Brain microvascular endothelial cell (primary cell): ENCODE measurements around the gene SPAG8.

Experiments used
- DNase-seq: peaks from one replicate; pipeline ENCODE4 v3.0.0-alpha.2; 2020
- H3K27ac ChIP-seq: fragments of 250-450 bp; sonication (Bioruptor Pico); 2 replicates; pipeline ENCODE4 v1.5.1; 2020; ENCODE audit warnings: mild to moderate bottlenecking, moderate library complexity
- H3K27me3 ChIP-seq: fragments of 250-450 bp; sonication (Bioruptor Pico); replicated peaks from 2 replicates; pipeline ENCODE4 v1.5.1; 2020; ENCODE audit warnings: mild to moderate bottlenecking
- H3K36me3 ChIP-seq: fragments of 250-450 bp; sonication (Bioruptor Pico); replicated peaks from 2 replicates; pipeline ENCODE4 v1.5.1; 2020; ENCODE audit warnings: mild to moderate bottlenecking
- H3K4me3 ChIP-seq: 2 replicates; pipeline ENCODE4 v1.5.1; 2011; ENCODE audit warnings: low read depth, mild to moderate bottlenecking, control low read depth, low read length, moderate library complexity
- in situ Hi-C: cut with HindIII; loops from 2 replicates; pipeline ENCODE4 v1.10.0; 2017; ENCODE audit warnings: low sequenced_read_pairs, low pct_ligation_motif_present
- TF ChIP-seq, protein P1 (sequence below): IDR thresholded peaks from 2 replicates; pipeline ENCODE4 v1.5.1; 2011; ENCODE audit warnings: low read depth, mild to moderate bottlenecking, moderate library complexity, low read length, control low read depth, inconsistent platforms; ENCODE audit errors: missing control alignments

The SPAG8 gene

DNA sequence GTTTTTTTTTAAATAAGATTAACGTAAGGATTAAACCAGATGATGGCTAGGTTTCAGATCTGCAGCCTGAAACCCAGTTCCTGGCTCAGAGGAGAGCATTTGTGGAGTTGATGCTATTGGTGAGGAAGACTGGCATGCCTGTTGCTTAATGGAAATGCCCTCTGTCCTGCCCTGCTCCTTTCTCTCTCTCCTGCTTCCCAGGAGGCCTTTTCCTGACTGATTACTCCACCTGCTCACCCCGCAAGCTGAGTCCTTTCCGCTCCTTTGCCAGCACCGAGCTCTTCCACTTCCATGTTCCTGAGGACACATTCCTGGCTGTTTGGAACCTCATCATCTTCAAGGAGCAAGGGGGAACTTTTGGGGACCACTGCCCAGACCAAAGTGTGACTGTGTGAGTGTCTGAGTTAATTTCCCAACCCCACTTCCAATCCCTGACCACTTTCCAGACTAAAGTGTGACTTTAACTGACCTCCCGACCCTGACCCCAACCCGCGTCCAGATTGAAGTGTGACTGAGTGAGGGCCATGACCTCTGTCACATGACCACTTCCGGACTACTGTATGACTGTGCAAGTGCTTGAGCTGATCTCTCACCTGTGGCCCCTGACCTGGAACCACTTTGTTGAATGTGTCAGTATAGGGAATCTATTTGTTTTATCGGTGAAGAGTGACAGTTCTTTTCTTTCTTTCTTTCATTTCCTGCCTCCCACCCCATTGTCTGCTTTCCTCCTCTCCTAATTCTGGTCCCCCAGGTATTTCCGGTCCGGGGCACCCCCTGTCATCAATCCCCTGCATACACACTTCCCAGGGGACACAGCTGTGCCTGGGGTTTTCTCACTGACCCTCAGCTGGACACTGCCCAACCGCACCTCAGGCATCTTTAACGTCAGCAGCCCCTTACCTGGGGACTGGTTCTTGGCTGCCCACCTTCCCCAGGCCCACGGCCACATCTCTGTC lies 22.5 kb upstream of the SPAG8 start:
- TF ChIP-seq, protein P1, sequence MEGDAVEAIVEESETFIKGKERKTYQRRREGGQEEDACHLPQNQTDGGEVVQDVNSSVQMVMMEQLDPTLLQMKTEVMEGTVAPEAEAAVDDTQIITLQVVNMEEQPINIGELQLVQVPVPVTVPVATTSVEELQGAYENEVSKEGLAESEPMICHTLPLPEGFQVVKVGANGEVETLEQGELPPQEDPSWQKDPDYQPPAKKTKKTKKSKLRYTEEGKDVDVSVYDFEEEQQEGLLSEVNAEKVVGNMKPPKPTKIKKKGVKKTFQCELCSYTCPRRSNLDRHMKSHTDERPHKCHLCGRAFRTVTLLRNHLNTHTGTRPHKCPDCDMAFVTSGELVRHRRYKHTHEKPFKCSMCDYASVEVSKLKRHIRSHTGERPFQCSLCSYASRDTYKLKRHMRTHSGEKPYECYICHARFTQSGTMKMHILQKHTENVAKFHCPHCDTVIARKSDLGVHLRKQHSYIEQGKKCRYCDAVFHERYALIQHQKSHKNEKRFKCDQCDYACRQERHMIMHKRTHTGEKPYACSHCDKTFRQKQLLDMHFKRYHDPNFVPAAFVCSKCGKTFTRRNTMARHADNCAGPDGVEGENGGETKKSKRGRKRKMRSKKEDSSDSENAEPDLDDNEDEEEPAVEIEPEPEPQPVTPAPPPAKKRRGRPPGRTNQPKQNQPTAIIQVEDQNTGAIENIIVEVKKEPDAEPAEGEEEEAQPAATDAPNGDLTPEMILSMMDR, result no peak
- H3K27ac ChIP-seq, result no peak overlapping the region
- no peaks in the 10 kb centered on the region for H3K36me3 ChIP-seq
- no peak overlapping the region for H3K4me3 ChIP-seq
- DNase-seq, result no peak
- no peaks in the 10 kb centered on the region for H3K27me3 ChIP-seq
- in situ Hi-C loops, result no loop called here

DNA sequence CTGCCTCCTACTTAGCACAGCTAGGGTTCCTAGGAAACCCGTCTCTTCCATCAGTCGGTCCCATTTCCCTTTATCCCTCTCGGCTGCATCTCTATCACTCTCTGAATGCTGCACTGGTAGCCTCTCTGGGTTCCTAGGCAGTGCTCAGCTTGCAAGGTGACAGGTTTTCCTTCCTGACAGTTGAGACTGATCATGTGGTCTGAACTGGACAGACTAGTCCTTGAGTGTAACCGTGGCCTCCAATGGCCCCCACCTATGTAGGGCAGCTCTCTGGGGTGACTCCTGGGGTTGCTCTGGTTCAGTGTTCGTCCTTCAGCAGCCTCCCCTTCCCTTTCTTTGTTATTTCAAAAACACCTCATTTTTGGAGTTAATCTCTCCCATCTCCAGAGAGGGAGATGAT lies 20.8 kb upstream of the SPAG8 start:
- no peaks in the 10 kb centered on the region for H3K27me3 ChIP-seq
- no peaks in the 10 kb centered on the region for H3K36me3 ChIP-seq
- DNase-seq, result no peak
- no peak overlapping the region for H3K4me3 ChIP-seq
- in situ Hi-C loops, result no loop called here
- TF ChIP-seq, protein P1, result no peak
- H3K27ac ChIP-seq, result no peak overlapping the region

DNA sequence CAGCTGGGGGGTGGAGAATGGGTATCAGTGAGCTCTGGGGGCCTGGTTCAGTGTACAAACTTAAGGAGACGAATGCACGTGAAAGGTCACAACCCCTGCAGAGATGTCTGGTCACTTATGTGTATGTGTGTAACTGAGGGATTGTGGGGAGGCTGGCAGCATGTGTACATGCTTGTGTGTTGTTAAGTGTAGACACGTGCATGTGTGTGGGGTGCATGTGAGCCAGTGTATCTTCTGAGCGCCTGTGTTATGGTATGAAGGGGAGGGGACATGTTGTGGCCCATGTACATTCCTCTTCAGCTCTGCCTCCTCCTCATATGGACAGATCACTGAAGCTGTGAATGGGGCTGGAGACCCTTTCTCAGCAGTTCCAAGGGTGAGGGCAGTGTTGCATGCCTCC lies 19.0 kb upstream of the SPAG8 start:
- DNase-seq, result no peak
- H3K4me3 ChIP-seq, result no peak overlapping the region
- H3K27me3 ChIP-seq, result no peaks in the 10 kb centered on the region
- in situ Hi-C loops, result no loop called here
- TF ChIP-seq, protein P1, result no peak
- H3K27ac ChIP-seq, result no peak overlapping the region
- no peaks in the 10 kb centered on the region for H3K36me3 ChIP-seq

DNA sequence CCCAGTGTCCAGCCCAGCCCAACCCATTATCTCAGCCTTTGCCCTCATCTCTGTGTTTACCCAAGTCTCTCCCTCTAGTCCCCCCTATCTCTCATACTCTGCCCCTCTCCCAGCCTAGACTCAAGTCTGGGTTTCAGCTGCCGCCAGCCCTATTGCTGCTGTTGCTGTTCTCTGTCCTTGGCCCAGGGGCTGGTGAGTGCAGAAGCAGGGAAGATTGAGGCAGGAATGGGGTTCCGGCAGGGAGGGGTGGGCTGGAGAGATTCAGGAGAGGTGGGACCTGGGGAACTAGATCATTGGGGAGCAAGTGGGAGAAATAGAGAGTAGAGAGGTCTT lies 17.7 kb upstream of the SPAG8 start:
- no peaks in the 10 kb centered on the region for H3K27me3 ChIP-seq
- peak overlapping the region; percentile 77 for H3K4me3 ChIP-seq
- in situ Hi-C loops, result no loop called here
- H3K27ac ChIP-seq, result no peak overlapping the region
- TF ChIP-seq, protein P1, result no peak
- H3K36me3 ChIP-seq, result no peaks in the 10 kb centered on the region
- no peak for DNase-seq

GRCh38 chr9:35829084-35829763 lies 17.2 kb upstream of the SPAG8 start, which contains the start of gene TMEM8B:
TSS of gene TMEM8B (plus strand) at chr9:35829228. CDS start at chr9:35829448, 220 bp downstream.
- H3K27me3 ChIP-seq, result no peaks in the 10 kb centered on the region
- DNase-seq, result peak; percentile 93
- peak within 1 kb of the TSS; percentile 77 for H3K4me3 ChIP-seq
- no peaks in the 10 kb centered on the region for H3K36me3 ChIP-seq
- TF ChIP-seq, protein P1, result no peak
- in situ Hi-C loops, result no loop called here
- peak within 1 kb of the TSS; percentile 62 for H3K27ac ChIP-seq
